ENCODE results near the gene ABCA9. TPM values are rescaled to one million over a fixed set of nuclear protein-coding genes. Genes with fewer than 3 reads are reported as not detected.
"Not testable (repeated sequence)": the region's sequence is repeated elsewhere in the genome, so short reads cannot be mapped to it uniquely, and the experiment has no call there.

The ABCA9 gene
- total RNA-seq, 1 experiment from 2014 or later = not detected

DNA sequence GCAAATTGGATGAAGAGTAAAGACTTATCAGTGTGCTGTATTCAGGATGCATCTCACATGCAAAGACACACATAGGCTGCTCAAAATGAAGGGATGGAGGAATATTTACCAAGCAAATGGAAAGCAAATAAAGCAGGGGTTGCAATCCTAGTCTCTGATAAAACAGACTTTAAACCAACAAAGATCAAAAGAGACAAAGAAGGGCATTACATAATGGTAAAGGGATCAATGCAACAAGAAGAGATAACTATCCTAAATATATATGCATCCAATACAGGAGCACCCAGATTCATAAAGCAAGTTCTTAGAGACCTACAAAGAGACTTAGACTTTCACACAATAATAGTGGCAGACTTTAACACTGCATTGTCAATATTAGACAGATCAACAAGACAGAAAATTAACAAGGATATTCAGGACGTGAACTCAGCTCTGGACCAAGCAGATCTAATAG, 12.1 kb upstream of the ABCA9 start:
- H3K4me2 ChIP-seq (ENCODE audit: low read length); ATAC-seq; CTCF ChIA-PET; H2AFZ ChIP-seq (ENCODE audit: low read length); DNase-seq; H3K4me3 ChIP-seq (ENCODE audit: low read length); BruUV-seq (replicated peaks); intact Hi-C loops (cut with micrococcal nuclease); H4K20me1 ChIP-seq (ENCODE audit: low read length); H3F3A ChIP-seq (ENCODE audit: low read length, unreplicated experiment); H3K9ac ChIP-seq (ENCODE audit: low read length); H3K36me3 ChIP-seq (ENCODE audit: low read depth, low read length); H3K27ac ChIP-seq (ENCODE audit: low read length); POLR2A ChIA-PET (ENCODE audit: unreplicated experiment); H3K79me2 ChIP-seq (ENCODE audit: low read length); H3K9me3 ChIP-seq (ENCODE audit: low read length); H3K4me1 ChIP-seq (ENCODE audit: insufficient read depth, low read length); H3K9me2 ChIP-seq (replicated peaks; ENCODE audit: low read length): not testable (repeated sequence)
- peaks cover 27% of the 10 kb centered on the region for H3K27me3 ChIP-seq (ENCODE audit: low read length)

GRCh38 chr17:69071233-69071586, 10.5 kb upstream of the ABCA9 start:
- H3K27ac ChIP-seq (ENCODE audit: low read length); H3K4me3 ChIP-seq (ENCODE audit: low read length); H3K9me3 ChIP-seq (ENCODE audit: low read length); BruUV-seq (replicated peaks); intact Hi-C loops (cut with micrococcal nuclease); CTCF ChIA-PET; H3K79me2 ChIP-seq (ENCODE audit: low read length); H3K9ac ChIP-seq (ENCODE audit: low read length); ATAC-seq; H3F3A ChIP-seq (ENCODE audit: low read length, unreplicated experiment); H4K20me1 ChIP-seq (ENCODE audit: low read length); H3K4me2 ChIP-seq (ENCODE audit: low read length); DNase-seq; H2AFZ ChIP-seq (ENCODE audit: low read length); H3K36me3 ChIP-seq (ENCODE audit: low read depth, low read length); H3K9me2 ChIP-seq (replicated peaks; ENCODE audit: low read length); H3K4me1 ChIP-seq (ENCODE audit: insufficient read depth, low read length): not testable (repeated sequence)
- peaks cover 15% of the 10 kb centered on the region; the same call in 1 of the 2 replicates for H3K27me3 ChIP-seq (ENCODE audit: low read length)
- POLR2A ChIA-PET (ENCODE audit: unreplicated experiment) = interaction anchor here (0.5 kb wide), 1 partner anchor 177 kb away, joined by 3 read pairs; no protein-coding TSS in a partner anchor

- intact Hi-C loops (cut with micrococcal nuclease) = not testable (repeated sequence)
Measured at GRCh38 chr17:69070378-69071232, 9.9 kb upstream of the ABCA9 start.

GRCh38 chr17:69069226-69069750, 8.6 kb upstream of the ABCA9 start:
- Histone ChIP-seq H2AFZ (ENCODE audit: low read length) (no peak overlapping the region), H3K9me2 (replicated peaks; ENCODE audit: low read length) (no peaks in the 10 kb centered on the region), H3F3A (ENCODE audit: low read length, unreplicated experiment) (no peaks in the 10 kb centered on the region), H3K9me3 (ENCODE audit: low read length) (no peaks in the 10 kb centered on the region), H4K20me1 (ENCODE audit: low read length) (no peaks in the 10 kb centered on the region), H3K27me3 (ENCODE audit: low read length) (peaks cover 9% of the 10 kb centered on the region), H3K4me1 (ENCODE audit: insufficient read depth, low read length) (no peaks in the 10 kb centered on the region), H3K4me2 (ENCODE audit: low read length) (no peak overlapping the region), H3K36me3 (ENCODE audit: low read depth, low read length) (no peaks in the 10 kb centered on the region), H3K4me3 (ENCODE audit: low read length) (no peak overlapping the region), H3K27ac (ENCODE audit: low read length) (no peak overlapping the region), H3K79me2 (ENCODE audit: low read length) (no peaks in the 10 kb centered on the region), H3K9ac (ENCODE audit: low read length) (no peak overlapping the region)
- ATAC-seq = no peak
- intact Hi-C loops (cut with micrococcal nuclease) = no loop called here
- ChIA-PET CTCF (no interaction called here), POLR2A (ENCODE audit: unreplicated experiment) (no interaction called here)
- no TSS peak for BruUV-seq (replicated peaks)
- DNase-seq = no peak
- TF ChIP-seq CTCF (conservative IDR thresholded peaks at IDR 0.05; ENCODE audit: low read depth, low read length) (no peak), EZH2 (IDR thresholded peaks at IDR 0.05; ENCODE audit: low read length, unreplicated experiment) (no peak), EZH2phosphoT487 (IDR thresholded peaks at IDR 0.05; ENCODE audit: borderline replicate concordance, low read length) (no peak)

More at GRCh38 chr17:69070378-69071232, 9.9 kb upstream of the ABCA9 start:
- CTCF ChIA-PET; H3K9ac ChIP-seq (ENCODE audit: low read length); H3K27me3 ChIP-seq (ENCODE audit: low read length); H3K79me2 ChIP-seq (ENCODE audit: low read length); BruUV-seq (replicated peaks); H4K20me1 ChIP-seq (ENCODE audit: low read length); H3K4me3 ChIP-seq (ENCODE audit: low read length); H3K9me2 ChIP-seq (replicated peaks; ENCODE audit: low read length); H2AFZ ChIP-seq (ENCODE audit: low read length); H3F3A ChIP-seq (ENCODE audit: low read length, unreplicated experiment); H3K36me3 ChIP-seq (ENCODE audit: low read depth, low read length); H3K4me2 ChIP-seq (ENCODE audit: low read length); DNase-seq; H3K4me1 ChIP-seq (ENCODE audit: insufficient read depth, low read length); H3K27ac ChIP-seq (ENCODE audit: low read length); H3K9me3 ChIP-seq (ENCODE audit: low read length): not testable (repeated sequence)
- peak; percentile 35 for ATAC-seq
- POLR2A ChIA-PET (ENCODE audit: unreplicated experiment) = interaction anchor here (0.5 kb wide), 1 partner anchor 178 kb away, joined by 3 read pairs; no protein-coding TSS in a partner anchor

Measured in PC-3 (cell line).